Omental fat pad (tissue), 4 donors: Measurements from ENCODE around the gene HMCN1. TPM values are rescaled to one million over a fixed set of nuclear protein-coding genes. Genes with fewer than 3 reads are reported as not detected.

ENCODE experiments used
- ATAC-seq: fragments of 150-250 bp; one replicate; pipeline ENCODE4 v1.9.1; 2016; ENCODE audit warnings: mild to moderate bottlenecking, moderate library complexity; ENCODE audit not compliant: low FRiP score
- DNase-seq: peaks from one replicate; pipeline ENCODE4 v3.0.0-alpha.2; 2019; ENCODE audit warnings: low spot score
- CTCF ChIP-seq, 3 donors: fragments of 450-650 bp; IDR thresholded peaks; one replicate each; pipeline ENCODE4 v1.5.1; 2016 to 2017; ENCODE audit warnings: antibody characterized with exemption in 3 of 3, mild to moderate bottlenecking in 3 of 3, moderate library complexity in 2 of 3
- total RNA-seq, 4 donors: library from RNA; depleted of rRNA; stranded (reverse); fragments of >200 nt; gene quantifications; one replicate each; pipeline ENCODE4 v1.1.0, GENCODE V29; 2016

Gene HMCN1
- total RNA-seq, 4 donors from 2014 or later, result 5.2 to 45.9 (median 12.7) TPM

- DNase-seq (peak; percentile 25), ATAC-seq (no peak)
Observed at GRCh38 chr1:185996211-185996610, 262.0 kb downstream of the HMCN1 start.

GRCh38 chr1:185998391-185998790, 264.2 kb downstream of the HMCN1 start:
- no peak for TF ChIP-seq CTCF (IDR thresholded peaks at IDR 0.05)
- DNase-seq (no peak), ATAC-seq (no peak)

More at GRCh38 chr1:185996211-185996610, 262.0 kb downstream of the HMCN1 start:
- no peak for TF ChIP-seq CTCF (IDR thresholded peaks at IDR 0.05)

GRCh38 chr1:186002406-186002805, 268.2 kb downstream of the HMCN1 start:
- no peak for ATAC-seq

GRCh38 chr1:186009039-186009737, 275.0 kb downstream of the HMCN1 start:
- ATAC-seq, result no peak

More at GRCh38 chr1:186002406-186002805, 268.2 kb downstream of the HMCN1 start:
- no peak for TF ChIP-seq CTCF (IDR thresholded peaks at IDR 0.05)
- DNase-seq, result no peak

GRCh38 chr1:186014370-186015037, 280.3 kb downstream of the HMCN1 start:
- ATAC-seq (no peak), DNase-seq (no peak)
- no peak for TF ChIP-seq CTCF (IDR thresholded peaks at IDR 0.05)

More at GRCh38 chr1:186009039-186009737, 275.0 kb downstream of the HMCN1 start:
- TF ChIP-seq CTCF (IDR thresholded peaks at IDR 0.05), result no peak
- DNase-seq, result no peak

GRCh38 chr1:186016856-186017255, 282.7 kb downstream of the HMCN1 start:
- no peak for TF ChIP-seq CTCF (IDR thresholded peaks at IDR 0.05)
- ATAC-seq (no peak), DNase-seq (no peak)

- ATAC-seq (no peak), DNase-seq (no peak)
- TF ChIP-seq CTCF (IDR thresholded peaks at IDR 0.05), result no peak
Observed at GRCh38 chr1:186022184-186022583, 288.0 kb downstream of the HMCN1 start.
